NCI-H526 (cell line): ENCODE data around the gene RC3H1.
A peak's percentile ranks its signal among the peaks of the same experiment; 100 is the strongest.
"Not testable (repeated sequence)": the region's sequence is repeated elsewhere in the genome, so short reads cannot be mapped to it uniquely, and the experiment has no call there.

Source experiments
- DNase-seq, 2 experiments: peaks; one replicate each; lab custom pipeline; 2025; lab: John Stamatoyannopoulos, UW

RC3H1 gene

GRCh38 chr1:173954179-173954578 lies 68.0 kb downstream of the RC3H1 start:
- no peak for DNase-seq

GRCh38 chr1:173948594-173948993 lies 73.6 kb downstream of the RC3H1 start:
- DNase-seq: no peak

GRCh38 chr1:173946380-173946921 lies 75.7 kb downstream of the RC3H1 start:
- no peak for DNase-seq

- no peak for DNase-seq
Measured at GRCh38 chr1:173937062-173937461, 85.1 kb downstream of the RC3H1 start.

GRCh38 chr1:173934440-173934839 lies 87.7 kb downstream of the RC3H1 start:
- DNase-seq: no peak

GRCh38 chr1:173930541-173930940 lies 91.6 kb downstream of the RC3H1 start:
- DNase-seq: not testable (repeated sequence)

- no peak for DNase-seq
Measured at GRCh38 chr1:173925306-173926242, 96.6 kb downstream of the RC3H1 start.

GRCh38 chr1:173920861-173921260 lies 101.3 kb downstream of the RC3H1 start:
- no peak for DNase-seq

GRCh38 chr1:173917635-173918493 lies 104.3 kb downstream of the RC3H1 start:
- no peak for DNase-seq

GRCh38 chr1:173917149-173917548 lies 105.0 kb downstream of the RC3H1 start, which contains the start of gene SERPINC1:
SERPINC1 (minus strand) TSS chr1:173917327; CDS start chr1:173917259, 68 bp downstream.
- DNase-seq: no peak

- DNase-seq: no peak
Measured at GRCh38 chr1:173916667-173917066, 105.5 kb downstream of the RC3H1 start.

GRCh38 chr1:173915596-173915995 lies 106.6 kb downstream of the RC3H1 start:
- no peak for DNase-seq

- DNase-seq: peak; percentile 39 to 80
Measured at GRCh38 chr1:173914366-173914871, 107.7 kb downstream of the RC3H1 start.

GRCh38 chr1:173913111-173913510 lies 109.0 kb downstream of the RC3H1 start:
- DNase-seq: no peak

GRCh38 chr1:173903827-173904531 lies 118.2 kb downstream of the RC3H1 start:
- DNase-seq: no peak

- no peak for DNase-seq
Measured at GRCh38 chr1:173900992-173901391, 121.2 kb downstream of the RC3H1 start.

GRCh38 chr1:173900427-173900826 lies 121.7 kb downstream of the RC3H1 start:
- DNase-seq: no peak

- DNase-seq: no peak
Measured at GRCh38 chr1:173894189-173894588, 128.0 kb downstream of the RC3H1 start.

GRCh38 chr1:173893611-173894010 lies 128.5 kb downstream of the RC3H1 start:
- no peak for DNase-seq

- no peak for DNase-seq
Measured at GRCh38 chr1:173889885-173890284, 132.3 kb downstream of the RC3H1 start.

GRCh38 chr1:173888749-173889148 lies 133.4 kb downstream of the RC3H1 start:
- DNase-seq: no peak

GRCh38 chr1:173887627-173888026 lies 134.5 kb downstream of the RC3H1 start:
- DNase-seq: no peak
